Endodermal cell (in vitro differentiated cells): Measurements from ENCODE around the gene SCUBE2. TPM values are rescaled to one million over a fixed set of nuclear protein-coding genes. Genes with fewer than 3 reads are reported as not detected.
"Not testable (repeated sequence)": the region's sequence is repeated elsewhere in the genome, so short reads cannot be mapped to it uniquely, and the experiment has no call there.

Source experiments
- DNase-seq: peaks from one replicate; pipeline ENCODE4 v3.0.0-alpha.2; 2017
- H3K27ac ChIP-seq: 2 replicates; pipeline ENCODE4 v1.5.1; 2013; ENCODE audit warnings: mild to moderate bottlenecking, low read depth, low read length, moderate library complexity
- H3K27me3 ChIP-seq: 2 replicates; pipeline ENCODE4 v1.6.1; 2013; ENCODE audit warnings: mild to moderate bottlenecking, low read length, moderate library complexity; ENCODE audit not compliant: insufficient read depth, control insufficient read depth, poor library complexity, severe bottlenecking
- H3K36me3 ChIP-seq: 2 replicates; pipeline ENCODE4 v1.7.0; 2013; ENCODE audit warnings: mild to moderate bottlenecking, low read length, moderate library complexity; ENCODE audit not compliant: control insufficient read depth, insufficient read depth
- H3K4me1 ChIP-seq: one replicate; pipeline ENCODE4 v1.7.0; 2013; ENCODE audit warnings: low read length; ENCODE audit not compliant: control insufficient read depth, insufficient read depth
- H3K4me3 ChIP-seq: 2 replicates; pipeline ENCODE4 v1.5.1; 2013; ENCODE audit warnings: mild to moderate bottlenecking, low read length, moderate library complexity
- H3K9ac ChIP-seq: 2 replicates; pipeline ENCODE4 v1.6.1; 2013; ENCODE audit warnings: mild to moderate bottlenecking, low read length, moderate library complexity; ENCODE audit not compliant: poor library complexity, severe bottlenecking; ENCODE audit errors: extremely low read depth
- H3K9me3 ChIP-seq: 2 replicates; pipeline ENCODE4 v1.6.1; 2013; ENCODE audit warnings: mild to moderate bottlenecking, low read length, moderate library complexity; ENCODE audit not compliant: control insufficient read depth
- H3K27ac Mint-ChIP-seq: 2 replicates; pipeline ENCODE4 v1.8.0; 2020; ENCODE audit warnings: mixed read lengths
- H3K27me3 Mint-ChIP-seq: 2 replicates; pipeline ENCODE4 v1.8.0; 2021; ENCODE audit warnings: mild to moderate bottlenecking, mixed read lengths; ENCODE audit not compliant: insufficient read depth
- H3K36me3 Mint-ChIP-seq: 2 replicates; pipeline ENCODE4 v1.8.0; 2020; ENCODE audit warnings: low read depth, mixed read lengths
- H3K4me1 Mint-ChIP-seq: 2 replicates; pipeline ENCODE4 v1.8.0; 2020; ENCODE audit warnings: mixed read lengths
- H3K4me3 Mint-ChIP-seq: 2 replicates; pipeline ENCODE4 v1.8.0; 2020; ENCODE audit warnings: mild to moderate bottlenecking, moderate library complexity, mixed read lengths
- H3K9me3 Mint-ChIP-seq: 2 replicates; pipeline ENCODE4 v1.8.0; 2020; ENCODE audit warnings: mild to moderate bottlenecking, mixed read lengths
- CTCF ChIP-seq: fragments of 200-600 bp; sonication (generic); conservative IDR thresholded peaks from 2 replicates; pipeline ENCODE4 v1.5.0; 2021; ENCODE audit warnings: antibody characterized with exemption, mild to moderate bottlenecking
- WGBS, 2 experiments: methylation state at CpG; one replicate each; pipeline versions ENCODE4 v1.1.5 to v1.1.7; 2013; ENCODE audit warnings: missing lambda C conversion rate in 2 of 2, mixed read lengths in 1 of 2; ENCODE audit not compliant: insufficient coverage in 1 of 2, insufficient read length in 1 of 2; 5-methylcytosine and 5-hydroxymethylcytosine counted together
- total RNA-seq, 2 donors: library from RNA; stranded (reverse); fragmentation: NEBNext Ultra II Directional in 1 of 2; extraction: Animal tissue kit (Norgen Biotek cat#: 25700) in 1 of 2; gene quantifications; 2 replicates in 1 of 2; 3 replicates in 1 of 2; pipeline ENCODE4 v1.2.1, GENCODE V29; 2021

SCUBE2 gene
- total RNA-seq, 2 donors from 2014 or later: 1.5 to 2.0 TPM

GRCh38 chr11:8980485-8980884 lies 110.9 kb downstream of the SCUBE2 start:
- H3K4me1 Mint-ChIP-seq: no peaks in the 10 kb centered on the region
- peaks cover 3% of the 10 kb centered on the region for H3K36me3 Mint-ChIP-seq
- no peak overlapping the region for H3K9ac ChIP-seq
- no peaks in the 10 kb centered on the region for H3K9me3 ChIP-seq
- no peaks in the 10 kb centered on the region for H3K27me3 Mint-ChIP-seq
- no peaks in the 10 kb centered on the region for H3K27me3 ChIP-seq
- H3K27ac ChIP-seq: no peak overlapping the region
- H3K4me3 Mint-ChIP-seq: no peak overlapping the region
- no peak for TF ChIP-seq CTCF
- no peak overlapping the region for H3K27ac Mint-ChIP-seq
- DNase-seq: no peak
- WGBS, 2 experiments: 97 to 100% methylated on average over 2 to 3 of the region's 3 CpGs
- no peaks in the 10 kb centered on the region for H3K36me3 ChIP-seq
- peaks cover 9% of the 10 kb centered on the region for H3K9me3 Mint-ChIP-seq
- H3K4me1 ChIP-seq: no peaks in the 10 kb centered on the region
- no peak overlapping the region for H3K4me3 ChIP-seq

GRCh38 chr11:8979365-8979764 lies 112.0 kb downstream of the SCUBE2 start:
- H3K4me3 Mint-ChIP-seq, H3K36me3 Mint-ChIP-seq, H3K27ac Mint-ChIP-seq, H3K9ac ChIP-seq, DNase-seq, H3K4me1 ChIP-seq, H3K36me3 ChIP-seq, H3K27me3 Mint-ChIP-seq, H3K27me3 ChIP-seq, H3K4me1 Mint-ChIP-seq, H3K9me3 Mint-ChIP-seq, H3K27ac ChIP-seq, H3K9me3 ChIP-seq, H3K4me3 ChIP-seq: not testable (repeated sequence)
- WGBS, 2 experiments: no CpG with 5 or more reads among the region's 7 CpGs

- no peak overlapping the region for H3K27ac ChIP-seq
- no peaks in the 10 kb centered on the region for H3K27me3 Mint-ChIP-seq
- H3K27me3 ChIP-seq: no peaks in the 10 kb centered on the region
- H3K4me3 ChIP-seq: no peak overlapping the region
- no peak overlapping the region for H3K27ac Mint-ChIP-seq
- H3K4me3 Mint-ChIP-seq: no peak overlapping the region
- peaks cover 3% of the 10 kb centered on the region for H3K36me3 Mint-ChIP-seq
- no peak for TF ChIP-seq CTCF
- no peaks in the 10 kb centered on the region for H3K36me3 ChIP-seq
- no peaks in the 10 kb centered on the region for H3K4me1 ChIP-seq
- H3K4me1 Mint-ChIP-seq: no peaks in the 10 kb centered on the region
- no peak for DNase-seq
- H3K9me3 ChIP-seq: no peaks in the 10 kb centered on the region
- WGBS, 2 experiments: 74 to 90% methylated on average over 2 to 3 of the region's 3 CpGs
- no peak overlapping the region for H3K9ac ChIP-seq
- H3K9me3 Mint-ChIP-seq: peaks cover 9% of the 10 kb centered on the region
Observed at GRCh38 chr11:8973121-8973520, 118.3 kb downstream of the SCUBE2 start.

- Mint-ChIP-seq H3K4me1 (no peaks in the 10 kb centered on the region), H3K36me3 (peaks cover 3% of the 10 kb centered on the region), H3K27me3 (no peaks in the 10 kb centered on the region), H3K27ac (no peak overlapping the region), H3K4me3 (no peak overlapping the region), H3K9me3 (peaks cover 8% of the 10 kb centered on the region)
- Histone ChIP-seq H3K36me3 (no peaks in the 10 kb centered on the region), H3K4me1 (no peaks in the 10 kb centered on the region), H3K27ac (no peak overlapping the region), H3K4me3 (no peak overlapping the region), H3K9ac (no peak overlapping the region), H3K27me3 (no peaks in the 10 kb centered on the region), H3K9me3 (no peaks in the 10 kb centered on the region)
- WGBS, 2 experiments: 84 to 100% methylated on average over 1 of the region's 1 CpG
- no peak for TF ChIP-seq CTCF
- no peak for DNase-seq
Observed at GRCh38 chr11:8971924-8972316, 119.5 kb downstream of the SCUBE2 start.
